H9 (cell line): ENCODE data around the gene CABP7. TPM values are rescaled to one million over a fixed set of nuclear protein-coding genes. Genes with fewer than 3 reads are reported as not detected.

Experiments
- DNase-seq: peaks from one replicate; pipeline ENCODE4 v3.0.0-alpha.2; 2017
- H2AFZ ChIP-seq: one replicate; pipeline ENCODE4 v1.6.1; 2013; ENCODE audit warnings: mild to moderate bottlenecking, low read length, control low read depth, moderate library complexity
- H2AK5ac ChIP-seq: 2 replicates; pipeline ENCODE4 v1.6.1; 2013; ENCODE audit warnings: low read length, control low read depth, mixed read lengths; ENCODE audit not compliant: insufficient read length
- H2BK120ac ChIP-seq: one replicate; pipeline ENCODE4 v1.6.1; 2013; ENCODE audit warnings: low read depth, mild to moderate bottlenecking, low read length, control low read depth, inconsistent platforms; ENCODE audit not compliant: poor library complexity, severe bottlenecking
- H2BK12ac ChIP-seq: 2 replicates; pipeline ENCODE4 v1.6.1; 2013; ENCODE audit warnings: low read length, control low read depth, mixed read lengths, low read depth; ENCODE audit not compliant: insufficient read length
- H2BK15ac ChIP-seq: 2 replicates; pipeline ENCODE4 v1.6.1; 2013; ENCODE audit warnings: low read depth, low read length, control low read depth
- H2BK20ac ChIP-seq: one replicate; pipeline ENCODE4 v1.6.1; 2013; ENCODE audit warnings: low read depth, mild to moderate bottlenecking, low read length, control low read depth, inconsistent platforms; ENCODE audit not compliant: poor library complexity, severe bottlenecking
- H2BK5ac ChIP-seq: 2 replicates; pipeline ENCODE4 v1.6.1; 2013; ENCODE audit warnings: low read length, control low read depth, mixed read lengths; ENCODE audit not compliant: insufficient read length
- H3K14ac ChIP-seq: 2 replicates; pipeline ENCODE4 v1.6.1; 2013; ENCODE audit warnings: low read length, control low read depth; ENCODE audit not compliant: insufficient read depth
- H3K18ac ChIP-seq: 2 replicates; pipeline ENCODE4 v1.6.1; 2013; ENCODE audit warnings: low read depth, mild to moderate bottlenecking, mixed read lengths, low read length, control low read depth; ENCODE audit not compliant: insufficient read length
- H3K23ac ChIP-seq: 2 replicates; pipeline ENCODE4 v1.6.1; 2013; ENCODE audit warnings: low read length, control low read depth, mixed read lengths, low read depth; ENCODE audit not compliant: insufficient read length
- H3K23me2 ChIP-seq: 2 replicates; pipeline ENCODE4 v1.6.1; 2013; ENCODE audit warnings: low read depth, mild to moderate bottlenecking, mixed read lengths, low read length, control low read depth; ENCODE audit not compliant: insufficient read length, poor library complexity, severe bottlenecking
- H3K27ac ChIP-seq: 2 replicates; pipeline ENCODE4 v1.5.1; 2013; ENCODE audit warnings: low read length, control low read depth, mixed read lengths, low read depth; ENCODE audit not compliant: insufficient read length
- H3K27me3 ChIP-seq: 2 replicates; pipeline ENCODE4 v1.6.1; 2013; ENCODE audit warnings: low read length, control low read depth, inconsistent platforms; ENCODE audit not compliant: insufficient read depth
- H3K4ac ChIP-seq: 2 replicates; pipeline ENCODE4 v1.6.1; 2013; ENCODE audit warnings: low read depth, mild to moderate bottlenecking, control low read depth, inconsistent platforms, low read length, moderate library complexity
- H3K4me1 ChIP-seq: 2 replicates; pipeline ENCODE4 v1.6.1; 2013; ENCODE audit warnings: low read length, control low read depth, inconsistent platforms; ENCODE audit not compliant: insufficient read depth
- H3K4me2 ChIP-seq: 2 replicates; pipeline ENCODE4 v1.6.1; 2013; ENCODE audit warnings: low read length, control low read depth, mixed read lengths; ENCODE audit not compliant: insufficient read length, insufficient read depth
- H3K56ac ChIP-seq: 2 replicates; pipeline ENCODE4 v1.6.1; 2013; ENCODE audit warnings: low read depth, mild to moderate bottlenecking, mixed read lengths, low read length, control low read depth; ENCODE audit not compliant: insufficient read length
- H3K79me1 ChIP-seq: 2 replicates; pipeline ENCODE4 v1.6.1; 2013; ENCODE audit warnings: low read depth, mild to moderate bottlenecking, moderate library complexity, low read length, control low read depth, inconsistent platforms; ENCODE audit not compliant: insufficient read depth, poor library complexity, severe bottlenecking
- H3K79me2 ChIP-seq: 2 replicates; pipeline ENCODE4 v1.6.1; 2013; ENCODE audit warnings: low read length, control low read depth, inconsistent platforms; ENCODE audit not compliant: insufficient read depth
- H3K9ac ChIP-seq: 2 replicates; pipeline ENCODE4 v1.6.1; 2013; ENCODE audit warnings: low read length, control low read depth, mixed read lengths; ENCODE audit not compliant: insufficient read length; ENCODE audit errors: extremely low read depth
- H3K9me3 ChIP-seq: one replicate; pipeline ENCODE4 v1.6.1; 2013; ENCODE audit warnings: low read depth, low read length, inconsistent platforms; ENCODE audit not compliant: control insufficient read depth
- H3T11ph ChIP-seq: one replicate; pipeline ENCODE4 v1.6.1; 2013; ENCODE audit warnings: mild to moderate bottlenecking, low read length, control low read depth, inconsistent platforms
- H4K20me1 ChIP-seq: one replicate; pipeline ENCODE4 v1.6.1; 2013; ENCODE audit not compliant: control insufficient read depth, insufficient read length, insufficient read depth
- H4K5ac ChIP-seq: 2 replicates; pipeline ENCODE4 v1.6.1; 2013; ENCODE audit warnings: low read depth, mild to moderate bottlenecking, mixed read lengths, low read length, control low read depth; ENCODE audit not compliant: insufficient read length
- H4K8ac ChIP-seq: replicated peaks from 2 replicates; pipeline ENCODE4 v1.6.1; 2013; ENCODE audit warnings: low read length, control low read depth, mixed read lengths, low read depth; ENCODE audit not compliant: insufficient read length
- H4K91ac ChIP-seq: 2 replicates; pipeline ENCODE4 v1.6.1; 2013; ENCODE audit warnings: low read depth, mild to moderate bottlenecking, moderate library complexity, mixed read lengths, low read length, control low read depth; ENCODE audit not compliant: insufficient read length
- H3K27ac Mint-ChIP-seq, 3 experiments: 2 replicates in 2 of 3; 3 replicates in 1 of 3; pipeline ENCODE4 v1.8.0; 2020 to 2021; ENCODE audit warnings: mixed read lengths in 3 of 3, mild to moderate bottlenecking in 1 of 3, moderate library complexity in 1 of 3
- H3K27me3 Mint-ChIP-seq: 2 replicates; pipeline ENCODE4 v1.8.0; 2021; ENCODE audit warnings: low read depth, mild to moderate bottlenecking, moderate library complexity, mixed read lengths
- H3K36me3 Mint-ChIP-seq, 3 experiments: 2 replicates in 2 of 3; 3 replicates in 1 of 3; pipeline ENCODE4 v1.8.0; 2020 to 2021; ENCODE audit warnings: low read depth in 3 of 3, mixed read lengths in 3 of 3; ENCODE audit not compliant: insufficient read depth in 1 of 3
- H3K4me1 Mint-ChIP-seq, 2 experiments: 2 replicates each; pipeline ENCODE4 v1.8.0; 2020; ENCODE audit warnings: mixed read lengths in 2 of 2
- H3K4me3 Mint-ChIP-seq, 2 experiments: 2 replicates in 1 of 2; 3 replicates in 1 of 2; pipeline ENCODE4 v1.8.0; 2020 to 2021; ENCODE audit warnings: mild to moderate bottlenecking in 2 of 2, mixed read lengths in 2 of 2, moderate library complexity in 1 of 2
- H3K9me3 Mint-ChIP-seq, 2 experiments: 2 replicates in 1 of 2; 3 replicates in 1 of 2; pipeline ENCODE4 v1.8.0; 2020; ENCODE audit warnings: mild to moderate bottlenecking in 2 of 2, mixed read lengths in 2 of 2, moderate library complexity in 1 of 2
- WGBS: extraction: QIAGEN DNeasy Blood & Tissue Kit; methylation state at CpG from one replicate; pipeline ENCODE4 v1.1.7; 2013; ENCODE audit warnings: missing lambda C conversion rate, low lambda C conversion rate, mixed read lengths; ENCODE audit not compliant: insufficient read length; ENCODE audit errors: extremely low coverage; 5-methylcytosine and 5-hydroxymethylcytosine counted together
- total RNA-seq: library from RNA; stranded (reverse); gene quantifications from 2 replicates; pipeline ENCODE4 v1.2.1, GENCODE V29; 2021
- TF ChIP-seq, protein P1 (sequence below): fragments of 200-600 bp; sonication (generic); conservative IDR thresholded peaks from 3 replicates; pipeline ENCODE4 v1.8.0; 2021; ENCODE audit warnings: antibody characterized with exemption, mild to moderate bottlenecking

CABP7 gene
- total RNA-seq, 1 experiment from 2014 or later: 0.83 TPM

DNA sequence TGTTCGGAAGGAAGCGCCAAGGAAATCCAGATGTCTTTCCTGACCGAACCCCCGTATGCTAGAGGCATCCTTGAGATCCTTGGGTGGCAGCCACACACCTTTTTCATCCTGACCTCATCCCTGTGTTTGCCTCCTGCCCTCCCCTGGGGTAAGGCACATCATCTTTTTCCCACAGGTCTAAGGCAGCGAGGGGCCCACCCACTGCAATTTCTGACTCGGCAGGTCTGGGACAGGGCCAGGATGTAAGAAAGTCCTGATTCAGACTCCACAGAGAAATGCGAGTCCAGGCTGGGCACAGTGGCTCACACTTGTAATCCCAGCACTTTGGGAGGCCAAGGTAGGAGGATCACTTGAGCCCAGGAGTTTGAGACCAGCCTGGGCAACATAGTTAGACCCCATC, 36.5 kb downstream of the CABP7 start:
- H3K9me3 Mint-ChIP-seq: no peaks in the 10 kb centered on the region
- Histone ChIP-seq H3K9ac (no peak overlapping the region), H4K91ac (no peak overlapping the region), H3K27ac (no peak overlapping the region), H4K20me1 (no peaks in the 10 kb centered on the region), H3K79me1 (no peaks in the 10 kb centered on the region), H4K8ac (no peak overlapping the region), H2BK5ac (no peak overlapping the region), H3T11ph (no peak overlapping the region), H4K5ac (no peak overlapping the region), H3K79me2 (no peaks in the 10 kb centered on the region), H3K4me2 (no peak overlapping the region), H2BK12ac (no peak overlapping the region), H3K23ac (no peak overlapping the region), H3K4ac (no peak overlapping the region), H3K56ac (no peak overlapping the region), H2BK120ac (no peak overlapping the region), H3K4me1 (no peaks in the 10 kb centered on the region), H2BK20ac (no peak overlapping the region), H3K14ac (no peak overlapping the region), H2BK15ac (no peak overlapping the region), H3K9me3 (no peaks in the 10 kb centered on the region), H3K23me2 (no peaks in the 10 kb centered on the region), H3K27me3 (no peaks in the 10 kb centered on the region), H2AK5ac (no peak overlapping the region), H2AFZ (no peak overlapping the region), H3K18ac (no peak overlapping the region)
- no peaks in the 10 kb centered on the region for H3K36me3 Mint-ChIP-seq
- H3K27me3 Mint-ChIP-seq: no peaks in the 10 kb centered on the region; the same call in 1 of the 2 replicates
- H3K27ac Mint-ChIP-seq: no peak overlapping the region
- WGBS: no CpG with 5 or more reads among the region's 7 CpGs
- no peak overlapping the region for H3K4me3 Mint-ChIP-seq
- peaks cover 5 to 13% of the 10 kb centered on the region in 2 experiments for H3K4me1 Mint-ChIP-seq
- no peak for DNase-seq
- TF ChIP-seq, protein P1, sequence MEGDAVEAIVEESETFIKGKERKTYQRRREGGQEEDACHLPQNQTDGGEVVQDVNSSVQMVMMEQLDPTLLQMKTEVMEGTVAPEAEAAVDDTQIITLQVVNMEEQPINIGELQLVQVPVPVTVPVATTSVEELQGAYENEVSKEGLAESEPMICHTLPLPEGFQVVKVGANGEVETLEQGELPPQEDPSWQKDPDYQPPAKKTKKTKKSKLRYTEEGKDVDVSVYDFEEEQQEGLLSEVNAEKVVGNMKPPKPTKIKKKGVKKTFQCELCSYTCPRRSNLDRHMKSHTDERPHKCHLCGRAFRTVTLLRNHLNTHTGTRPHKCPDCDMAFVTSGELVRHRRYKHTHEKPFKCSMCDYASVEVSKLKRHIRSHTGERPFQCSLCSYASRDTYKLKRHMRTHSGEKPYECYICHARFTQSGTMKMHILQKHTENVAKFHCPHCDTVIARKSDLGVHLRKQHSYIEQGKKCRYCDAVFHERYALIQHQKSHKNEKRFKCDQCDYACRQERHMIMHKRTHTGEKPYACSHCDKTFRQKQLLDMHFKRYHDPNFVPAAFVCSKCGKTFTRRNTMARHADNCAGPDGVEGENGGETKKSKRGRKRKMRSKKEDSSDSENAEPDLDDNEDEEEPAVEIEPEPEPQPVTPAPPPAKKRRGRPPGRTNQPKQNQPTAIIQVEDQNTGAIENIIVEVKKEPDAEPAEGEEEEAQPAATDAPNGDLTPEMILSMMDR: no peak
